Neural cell (in vitro differentiated cells): Measurements from ENCODE around the gene CDH20. TPM values are rescaled to one million over a fixed set of nuclear protein-coding genes. Genes with fewer than 3 reads are reported as not detected.

Experiments used
- H2AFZ ChIP-seq: fragments of 200-600, 300-800 bp; sonication (generic), shearing (Covaris generic); 2 replicates; pipeline ENCODE4 v1.6.0; 2014; ENCODE audit warnings: low read depth, mild to moderate bottlenecking, antibody characterized with exemption, low read length, moderate library complexity
- H3F3A ChIP-seq: fragments of 200-600 bp; shearing (Covaris generic); 2 replicates; pipeline ENCODE4 v1.6.1; 2016; ENCODE audit warnings: mild to moderate bottlenecking, moderate library complexity, mixed read lengths, antibody characterized with exemption, low read length; ENCODE audit not compliant: insufficient read depth, poor library complexity, severe bottlenecking
- H3K27ac ChIP-seq: fragments of 200-600, 300-800 bp; sonication (generic), shearing (Covaris generic); 2 replicates; pipeline ENCODE4 v1.5.1; 2014; ENCODE audit warnings: mild to moderate bottlenecking, low read length, moderate library complexity
- H3K27me3 ChIP-seq: fragments of 300-800, 200-600 bp; sonication (generic), shearing (Covaris generic); 2 replicates; pipeline ENCODE4 v1.6.0; 2014; ENCODE audit warnings: mild to moderate bottlenecking, low read depth, low read length, moderate library complexity; ENCODE audit not compliant: insufficient read depth
- H3K36me3 ChIP-seq: fragments of 300-800, 200-600 bp; sonication (generic), shearing (Covaris generic); 2 replicates; pipeline ENCODE4 v1.5.1; 2014; ENCODE audit warnings: mild to moderate bottlenecking, antibody characterized with exemption, low read length, moderate library complexity; ENCODE audit not compliant: insufficient read depth
- H3K4me2 ChIP-seq: fragments of 300-800, 200-600 bp; sonication (generic), shearing (Covaris generic); 2 replicates; pipeline ENCODE4 v1.6.0; 2014; ENCODE audit warnings: mild to moderate bottlenecking, low read length
- H3K4me3 ChIP-seq: fragments of 300-800, 200-600 bp; sonication (generic), shearing (Covaris generic); 2 replicates; pipeline ENCODE4 v1.5.1; 2014; ENCODE audit warnings: mild to moderate bottlenecking, low read length, moderate library complexity
- H3K79me2 ChIP-seq: fragments of 200-600 bp; shearing (Covaris generic); replicated peaks from 2 replicates; pipeline ENCODE4 v1.6.0; 2014; ENCODE audit warnings: mild to moderate bottlenecking, low read length, moderate library complexity; ENCODE audit not compliant: insufficient read depth
- H3K9ac ChIP-seq: fragments of 300-800, 200-600 bp; sonication (generic), shearing (Covaris generic); 2 replicates; pipeline ENCODE4 v1.6.1; 2016; ENCODE audit warnings: mild to moderate bottlenecking, low read length, mixed read lengths
- H3K9me2 ChIP-seq: fragments of 200-600 bp; shearing (Covaris generic); 2 replicates; pipeline ENCODE4 v1.6.1; 2016; ENCODE audit warnings: mild to moderate bottlenecking, low read length, mixed read lengths; ENCODE audit not compliant: insufficient read depth
- H3K9me3 ChIP-seq: fragments of 200-600, 300-800 bp; sonication (generic), shearing (Covaris generic); 2 replicates; pipeline ENCODE4 v1.6.1; 2016; ENCODE audit warnings: mild to moderate bottlenecking, mixed run types, low read length, moderate library complexity, mixed read lengths
- H4K20me1 ChIP-seq: fragments of 200-600 bp; shearing (Covaris generic); 2 replicates; pipeline ENCODE4 v1.6.1; 2016; ENCODE audit warnings: mild to moderate bottlenecking, mixed run types; ENCODE audit not compliant: insufficient read depth
- EP300 ChIP-seq: fragments of 450-650 bp; conservative IDR thresholded peaks from 2 replicates; pipeline ENCODE4 v1.6.1; 2014; ENCODE audit warnings: antibody characterized with exemption, mild to moderate bottlenecking, moderate library complexity; ENCODE audit not compliant: poor library complexity, severe bottlenecking
- EZH2 ChIP-seq: fragments of 200-600, 300-800 bp; shearing (Covaris generic), sonication (generic); IDR thresholded peaks from 2 replicates; pipeline ENCODE4 v1.6.1; 2014; ENCODE audit warnings: antibody characterized with exemption, low read length, borderline replicate concordance, mild to moderate bottlenecking; ENCODE audit not compliant: insufficient read depth, poor library complexity, severe bottlenecking
- MXI1 ChIP-seq: fragments of 450-650 bp; conservative IDR thresholded peaks from 2 replicates; pipeline ENCODE4 v1.6.1; 2014; ENCODE audit warnings: antibody characterized with exemption, mild to moderate bottlenecking; ENCODE audit not compliant: poor library complexity, severe bottlenecking
- POLR2AphosphoS5 ChIP-seq: IDR thresholded peaks from 2 replicates; pipeline ENCODE4 v1.6.1; 2012
- polyA plus RNA-seq: library from polyadenylated mRNA; depleted of rRNA; stranded (reverse); fragments of >200 nt; gene quantifications from 2 replicates; pipeline ENCODE4 v1.2.3, GENCODE V29; 2014
- TF ChIP-seq, protein P1 (sequence below): fragments of 450-650 bp; IDR thresholded peaks from 2 replicates; pipeline ENCODE4 v1.5.1; 2014; ENCODE audit warnings: antibody characterized with exemption, mild to moderate bottlenecking, moderate library complexity; ENCODE audit not compliant: poor library complexity, severe bottlenecking
- TF ChIP-seq, protein P2 (sequence below): IDR thresholded peaks from 2 replicates; pipeline ENCODE4 v1.6.1; 2012; ENCODE audit warnings: borderline replicate concordance

The CDH20 gene
- polyA plus RNA-seq, 1 donor from 2014 or later = 1.7 TPM

DNA sequence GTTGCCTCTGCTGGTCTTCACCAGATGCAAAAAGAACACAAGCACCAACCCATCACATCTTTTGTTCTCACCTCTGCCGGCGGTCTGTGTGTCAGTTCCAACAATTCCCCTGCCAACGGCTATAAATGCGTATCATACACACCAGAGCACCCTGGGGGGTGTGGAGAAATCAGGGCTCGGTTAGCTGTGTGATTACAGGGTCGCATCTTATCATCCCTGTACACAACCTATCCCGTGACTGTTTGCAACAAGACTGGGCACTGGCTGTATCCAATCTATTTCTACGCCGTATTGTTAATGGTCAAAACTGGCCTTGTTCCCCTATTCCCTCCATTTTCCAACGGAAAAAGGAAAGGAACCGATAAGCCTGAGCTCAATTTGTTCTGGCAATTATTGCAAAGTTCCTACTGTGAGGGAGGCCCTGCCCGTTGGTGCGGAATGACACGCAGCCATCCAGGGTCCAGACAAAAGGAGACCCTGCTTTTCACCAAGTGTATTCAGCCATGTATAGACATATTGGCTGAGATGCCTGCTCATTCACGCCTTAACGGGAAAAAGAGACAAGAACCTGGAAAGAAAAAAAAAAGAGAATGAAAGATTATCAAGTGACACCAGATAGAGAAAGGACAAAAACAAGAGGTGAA lies 136.9 kb downstream of the CDH20 start:
- Histone ChIP-seq H3K9me3 (no peaks in the 10 kb centered on the region), H3K9me2 (no peaks in the 10 kb centered on the region), H4K20me1 (no peaks in the 10 kb centered on the region), H3K36me3 (no peaks in the 10 kb centered on the region), H3K9ac (no peak overlapping the region), H3K4me2 (no peak overlapping the region), H3K27me3 (no peaks in the 10 kb centered on the region), H3K79me2 (peaks cover 16% of the 10 kb centered on the region), H2AFZ (no peak overlapping the region), H3K27ac (no peak overlapping the region), H3K4me3 (no peak overlapping the region), H3F3A (no peaks in the 10 kb centered on the region)
- no peak for TF ChIP-seq EP300
- TF ChIP-seq MXI1 = no peak
- peak; percentile 17 for TF ChIP-seq POLR2AphosphoS5

DNA sequence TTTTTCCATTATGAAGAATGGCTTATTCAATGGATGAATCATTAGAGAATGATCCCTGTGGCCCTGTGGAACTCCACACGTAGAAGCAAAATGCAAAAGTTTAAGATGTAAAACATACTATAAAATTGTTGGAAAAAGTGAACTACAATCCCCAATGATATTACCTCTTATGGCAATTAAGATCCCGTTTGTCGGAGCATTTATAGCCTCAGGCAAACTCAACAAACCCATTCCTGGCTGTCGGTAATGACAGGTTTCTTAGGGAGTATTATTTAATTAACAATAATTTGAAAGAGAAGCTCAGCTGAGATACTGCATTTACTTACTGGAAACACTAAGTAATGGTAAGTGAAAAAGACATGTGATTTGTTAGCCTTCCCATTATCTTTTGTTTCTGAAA lies 138.3 kb downstream of the CDH20 start:
- H3K9ac ChIP-seq = no peak overlapping the region
- H3K4me2 ChIP-seq = no peak overlapping the region
- no peaks in the 10 kb centered on the region for H3K9me2 ChIP-seq
- no peaks in the 10 kb centered on the region for H3F3A ChIP-seq
- H2AFZ ChIP-seq = no peak overlapping the region
- H3K27me3 ChIP-seq = no peaks in the 10 kb centered on the region
- no peak for TF ChIP-seq EZH2
- no peak overlapping the region for H3K27ac ChIP-seq
- H3K36me3 ChIP-seq = no peaks in the 10 kb centered on the region
- H3K9me3 ChIP-seq = no peaks in the 10 kb centered on the region
- H4K20me1 ChIP-seq = no peaks in the 10 kb centered on the region
- peaks cover 16% of the 10 kb centered on the region for H3K79me2 ChIP-seq
- no peak overlapping the region for H3K4me3 ChIP-seq

DNA sequence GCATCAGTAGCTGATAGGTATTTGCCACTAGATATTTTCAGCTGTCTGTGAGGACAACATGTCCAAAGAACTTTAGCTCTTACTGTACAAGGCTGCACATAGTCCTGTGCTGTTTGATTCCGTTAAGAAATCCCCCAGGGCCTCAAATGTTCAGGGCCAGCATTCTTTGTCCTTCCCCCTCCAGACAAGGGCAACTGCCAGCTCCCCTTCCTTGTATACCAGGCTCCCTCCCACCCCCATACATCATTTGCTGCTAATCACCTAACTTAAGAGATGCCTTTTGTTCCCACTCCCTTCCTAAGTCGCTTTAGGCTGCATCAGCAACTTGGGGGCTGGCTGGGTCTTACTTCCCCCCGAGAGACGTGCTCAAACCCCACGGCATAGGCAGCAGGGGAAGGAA lies 138.7 kb downstream of the CDH20 start:
- H3K79me2 ChIP-seq = peaks cover 16% of the 10 kb centered on the region
- no peaks in the 10 kb centered on the region for H3K36me3 ChIP-seq
- H2AFZ ChIP-seq = no peak overlapping the region
- no peaks in the 10 kb centered on the region for H3K9me3 ChIP-seq
- H3F3A ChIP-seq = no peaks in the 10 kb centered on the region
- H3K27me3 ChIP-seq = no peaks in the 10 kb centered on the region
- TF ChIP-seq, protein P1, sequence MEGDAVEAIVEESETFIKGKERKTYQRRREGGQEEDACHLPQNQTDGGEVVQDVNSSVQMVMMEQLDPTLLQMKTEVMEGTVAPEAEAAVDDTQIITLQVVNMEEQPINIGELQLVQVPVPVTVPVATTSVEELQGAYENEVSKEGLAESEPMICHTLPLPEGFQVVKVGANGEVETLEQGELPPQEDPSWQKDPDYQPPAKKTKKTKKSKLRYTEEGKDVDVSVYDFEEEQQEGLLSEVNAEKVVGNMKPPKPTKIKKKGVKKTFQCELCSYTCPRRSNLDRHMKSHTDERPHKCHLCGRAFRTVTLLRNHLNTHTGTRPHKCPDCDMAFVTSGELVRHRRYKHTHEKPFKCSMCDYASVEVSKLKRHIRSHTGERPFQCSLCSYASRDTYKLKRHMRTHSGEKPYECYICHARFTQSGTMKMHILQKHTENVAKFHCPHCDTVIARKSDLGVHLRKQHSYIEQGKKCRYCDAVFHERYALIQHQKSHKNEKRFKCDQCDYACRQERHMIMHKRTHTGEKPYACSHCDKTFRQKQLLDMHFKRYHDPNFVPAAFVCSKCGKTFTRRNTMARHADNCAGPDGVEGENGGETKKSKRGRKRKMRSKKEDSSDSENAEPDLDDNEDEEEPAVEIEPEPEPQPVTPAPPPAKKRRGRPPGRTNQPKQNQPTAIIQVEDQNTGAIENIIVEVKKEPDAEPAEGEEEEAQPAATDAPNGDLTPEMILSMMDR = no peak
- TF ChIP-seq MXI1 = no peak
- TF ChIP-seq, protein P2, sequence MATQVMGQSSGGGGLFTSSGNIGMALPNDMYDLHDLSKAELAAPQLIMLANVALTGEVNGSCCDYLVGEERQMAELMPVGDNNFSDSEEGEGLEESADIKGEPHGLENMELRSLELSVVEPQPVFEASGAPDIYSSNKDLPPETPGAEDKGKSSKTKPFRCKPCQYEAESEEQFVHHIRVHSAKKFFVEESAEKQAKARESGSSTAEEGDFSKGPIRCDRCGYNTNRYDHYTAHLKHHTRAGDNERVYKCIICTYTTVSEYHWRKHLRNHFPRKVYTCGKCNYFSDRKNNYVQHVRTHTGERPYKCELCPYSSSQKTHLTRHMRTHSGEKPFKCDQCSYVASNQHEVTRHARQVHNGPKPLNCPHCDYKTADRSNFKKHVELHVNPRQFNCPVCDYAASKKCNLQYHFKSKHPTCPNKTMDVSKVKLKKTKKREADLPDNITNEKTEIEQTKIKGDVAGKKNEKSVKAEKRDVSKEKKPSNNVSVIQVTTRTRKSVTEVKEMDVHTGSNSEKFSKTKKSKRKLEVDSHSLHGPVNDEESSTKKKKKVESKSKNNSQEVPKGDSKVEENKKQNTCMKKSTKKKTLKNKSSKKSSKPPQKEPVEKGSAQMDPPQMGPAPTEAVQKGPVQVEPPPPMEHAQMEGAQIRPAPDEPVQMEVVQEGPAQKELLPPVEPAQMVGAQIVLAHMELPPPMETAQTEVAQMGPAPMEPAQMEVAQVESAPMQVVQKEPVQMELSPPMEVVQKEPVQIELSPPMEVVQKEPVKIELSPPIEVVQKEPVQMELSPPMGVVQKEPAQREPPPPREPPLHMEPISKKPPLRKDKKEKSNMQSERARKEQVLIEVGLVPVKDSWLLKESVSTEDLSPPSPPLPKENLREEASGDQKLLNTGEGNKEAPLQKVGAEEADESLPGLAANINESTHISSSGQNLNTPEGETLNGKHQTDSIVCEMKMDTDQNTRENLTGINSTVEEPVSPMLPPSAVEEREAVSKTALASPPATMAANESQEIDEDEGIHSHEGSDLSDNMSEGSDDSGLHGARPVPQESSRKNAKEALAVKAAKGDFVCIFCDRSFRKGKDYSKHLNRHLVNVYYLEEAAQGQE = no peak
- no peak overlapping the region for H3K9ac ChIP-seq
- no peak overlapping the region for H3K4me2 ChIP-seq
- no peaks in the 10 kb centered on the region for H4K20me1 ChIP-seq
- no peak overlapping the region for H3K27ac ChIP-seq
- no peak overlapping the region for H3K4me3 ChIP-seq
- H3K9me2 ChIP-seq = no peaks in the 10 kb centered on the region
